ENCODE data around the gene UBE2E2. TPM values are rescaled to one million over a fixed set of nuclear protein-coding genes. Genes with fewer than 3 reads are reported as not detected.
A peak's percentile ranks its signal among the peaks of the same experiment; 100 is the strongest.
"Not testable (repeated sequence)": the region's sequence is repeated elsewhere in the genome, so short reads cannot be mapped to it uniquely, and the experiment has no call there.

Gene UBE2E2
- total and polyA plus RNA-seq, 2 experiments from 2014 or later = 140 to 246 TPM

- Histone ChIP-seq H3K27me3 (no peaks in the 10 kb centered on the region), H3K4me3 (no peak overlapping the region), H3K36me3 (no peaks in the 10 kb centered on the region), H3K9me3 (ENCODE audit: low read depth) (no peaks in the 10 kb centered on the region), H3K4me1 (ENCODE audit: low read depth) (peaks cover 7% of the 10 kb centered on the region), H3K27ac (peak overlapping the region; percentile 0)
- TF ChIP-seq, protein P1, sequence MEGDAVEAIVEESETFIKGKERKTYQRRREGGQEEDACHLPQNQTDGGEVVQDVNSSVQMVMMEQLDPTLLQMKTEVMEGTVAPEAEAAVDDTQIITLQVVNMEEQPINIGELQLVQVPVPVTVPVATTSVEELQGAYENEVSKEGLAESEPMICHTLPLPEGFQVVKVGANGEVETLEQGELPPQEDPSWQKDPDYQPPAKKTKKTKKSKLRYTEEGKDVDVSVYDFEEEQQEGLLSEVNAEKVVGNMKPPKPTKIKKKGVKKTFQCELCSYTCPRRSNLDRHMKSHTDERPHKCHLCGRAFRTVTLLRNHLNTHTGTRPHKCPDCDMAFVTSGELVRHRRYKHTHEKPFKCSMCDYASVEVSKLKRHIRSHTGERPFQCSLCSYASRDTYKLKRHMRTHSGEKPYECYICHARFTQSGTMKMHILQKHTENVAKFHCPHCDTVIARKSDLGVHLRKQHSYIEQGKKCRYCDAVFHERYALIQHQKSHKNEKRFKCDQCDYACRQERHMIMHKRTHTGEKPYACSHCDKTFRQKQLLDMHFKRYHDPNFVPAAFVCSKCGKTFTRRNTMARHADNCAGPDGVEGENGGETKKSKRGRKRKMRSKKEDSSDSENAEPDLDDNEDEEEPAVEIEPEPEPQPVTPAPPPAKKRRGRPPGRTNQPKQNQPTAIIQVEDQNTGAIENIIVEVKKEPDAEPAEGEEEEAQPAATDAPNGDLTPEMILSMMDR (IDR thresholded peaks at IDR 0.05; ENCODE audit: low read depth, low read length) = no peak
- DNase-seq (ENCODE audit: low read depth in 1 of 2, low spot score in 1 of 2) = peak; percentile 41 to 46
Observed at GRCh38 chr3:23612296-23612891, 409.3 kb downstream of the UBE2E2 start.

DNA sequence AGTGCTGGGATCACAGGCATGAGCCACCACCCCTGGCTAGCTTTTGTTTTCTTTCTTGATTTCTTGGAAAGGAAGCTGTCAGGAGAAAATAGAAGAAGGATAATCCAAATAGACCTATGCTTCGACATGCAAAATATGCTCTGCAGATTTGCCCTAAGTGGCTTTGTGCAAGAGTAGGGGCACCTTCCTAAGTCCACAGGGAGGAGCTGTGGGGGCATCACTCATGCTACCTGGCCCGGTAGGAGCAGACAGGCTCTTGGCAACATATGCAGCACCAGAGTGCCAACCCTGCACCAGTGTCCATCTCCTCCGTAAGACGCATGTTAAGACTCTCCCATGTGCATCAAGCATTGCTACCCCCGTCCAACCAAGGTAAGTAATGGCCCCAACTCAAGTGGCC, 411.9 kb downstream of the UBE2E2 start:
- H3K27me3 ChIP-seq = no peaks in the 10 kb centered on the region
- H3K27ac ChIP-seq = no peak overlapping the region
- DNase-seq (ENCODE audit: low read depth in 1 of 2, low spot score in 1 of 2) = no peak
- H3K36me3 ChIP-seq = no peaks in the 10 kb centered on the region
- no peak overlapping the region for H3K4me3 ChIP-seq
- TF ChIP-seq, protein P1 (IDR thresholded peaks at IDR 0.05; ENCODE audit: low read depth, low read length) = no peak
- no peaks in the 10 kb centered on the region for H3K9me3 ChIP-seq (ENCODE audit: low read depth)
- H3K4me1 ChIP-seq (ENCODE audit: low read depth) = peaks cover 7% of the 10 kb centered on the region

GRCh38 chr3:23618475-23618874, 415.3 kb downstream of the UBE2E2 start:
- not testable (repeated sequence) for H3K9me3 ChIP-seq (ENCODE audit: low read depth); H3K4me1 ChIP-seq (ENCODE audit: low read depth); H3K4me3 ChIP-seq; H3K36me3 ChIP-seq; H3K27me3 ChIP-seq; H3K27ac ChIP-seq; DNase-seq (ENCODE audit: low read depth in 1 of 2, low spot score in 1 of 2)

GRCh38 chr3:23619705-23620637, 416.8 kb downstream of the UBE2E2 start:
- DNase-seq (ENCODE audit: low read depth in 1 of 2, low spot score in 1 of 2) = peak in 1 of 2 donors; percentile 58
- TF ChIP-seq, protein P1 (IDR thresholded peaks at IDR 0.05; ENCODE audit: low read depth, low read length) = no peak

GRCh38 chr3:23620638-23621015, 417.5 kb downstream of the UBE2E2 start:
- TF ChIP-seq, protein P1 (IDR thresholded peaks at IDR 0.05; ENCODE audit: low read depth, low read length) = no peak
- DNase-seq (ENCODE audit: low read depth in 1 of 2, low spot score in 1 of 2) = no peak
- Histone ChIP-seq H3K9me3 (ENCODE audit: low read depth) (no peaks in the 10 kb centered on the region), H3K36me3 (no peaks in the 10 kb centered on the region), H3K4me1 (ENCODE audit: low read depth) (no peaks in the 10 kb centered on the region), H3K27ac (no peak overlapping the region), H3K27me3 (no peaks in the 10 kb centered on the region), H3K4me3 (no peak overlapping the region)

More at GRCh38 chr3:23619705-23620637, 416.8 kb downstream of the UBE2E2 start:
- Histone ChIP-seq H3K4me1 (ENCODE audit: low read depth) (no peaks in the 10 kb centered on the region), H3K36me3 (no peaks in the 10 kb centered on the region), H3K27me3 (no peaks in the 10 kb centered on the region), H3K4me3 (no peak overlapping the region), H3K9me3 (ENCODE audit: low read depth) (no peaks in the 10 kb centered on the region), H3K27ac (no peak overlapping the region)

GRCh38 chr3:23623844-23624243, 420.7 kb downstream of the UBE2E2 start:
- peak in 1 of 2 donors; percentile 92 for DNase-seq (ENCODE audit: low read depth in 1 of 2, low spot score in 1 of 2)
- H3K27ac ChIP-seq = no peak overlapping the region
- no peaks in the 10 kb centered on the region for H3K4me1 ChIP-seq (ENCODE audit: low read depth)
- H3K27me3 ChIP-seq = no peaks in the 10 kb centered on the region
- no peaks in the 10 kb centered on the region for H3K9me3 ChIP-seq (ENCODE audit: low read depth)
- H3K36me3 ChIP-seq = no peaks in the 10 kb centered on the region
- TF ChIP-seq, protein P1 (IDR thresholded peaks at IDR 0.05; ENCODE audit: low read depth, low read length) = no peak
- no peak overlapping the region for H3K4me3 ChIP-seq
